ENCODE results near the gene SLC3A2.
"Not testable (repeated sequence)": the region's sequence is repeated elsewhere in the genome, so short reads cannot be mapped to it uniquely, and the experiment has no call there.

Gene SLC3A2

DNA sequence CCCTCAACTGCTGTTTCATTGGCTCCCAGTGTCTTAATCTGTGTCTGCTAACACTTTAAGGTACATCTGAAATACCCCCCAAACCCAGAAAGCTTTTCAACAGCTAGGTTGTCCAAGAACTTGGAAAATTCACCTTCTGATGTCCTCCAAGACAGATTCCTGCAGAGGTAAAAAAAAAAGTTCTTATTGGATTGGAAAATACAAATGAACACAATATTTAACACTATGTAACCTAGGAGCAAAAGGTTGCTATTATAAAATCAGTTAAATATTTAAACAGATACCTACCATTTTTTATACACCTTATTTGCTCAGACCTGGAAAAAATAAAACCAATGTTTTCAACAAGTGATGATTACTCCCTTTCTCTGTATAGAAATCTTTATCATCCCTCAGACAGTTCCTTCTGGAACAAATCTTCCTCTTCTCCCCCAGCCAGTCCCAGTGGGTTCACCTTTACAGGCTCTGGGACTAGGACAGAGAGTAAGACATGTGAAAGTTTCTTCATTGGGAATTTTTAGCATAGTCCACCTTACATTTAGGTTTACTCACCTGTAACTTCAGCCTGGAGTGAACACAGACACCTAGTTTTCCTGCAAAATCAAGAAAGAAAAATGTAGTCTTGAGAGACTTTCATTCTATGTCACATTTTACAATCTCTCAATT lies 28.0 kb upstream of the SLC3A2 start:
- DNase-seq (ENCODE audit: low read depth), result no peak

DNA sequence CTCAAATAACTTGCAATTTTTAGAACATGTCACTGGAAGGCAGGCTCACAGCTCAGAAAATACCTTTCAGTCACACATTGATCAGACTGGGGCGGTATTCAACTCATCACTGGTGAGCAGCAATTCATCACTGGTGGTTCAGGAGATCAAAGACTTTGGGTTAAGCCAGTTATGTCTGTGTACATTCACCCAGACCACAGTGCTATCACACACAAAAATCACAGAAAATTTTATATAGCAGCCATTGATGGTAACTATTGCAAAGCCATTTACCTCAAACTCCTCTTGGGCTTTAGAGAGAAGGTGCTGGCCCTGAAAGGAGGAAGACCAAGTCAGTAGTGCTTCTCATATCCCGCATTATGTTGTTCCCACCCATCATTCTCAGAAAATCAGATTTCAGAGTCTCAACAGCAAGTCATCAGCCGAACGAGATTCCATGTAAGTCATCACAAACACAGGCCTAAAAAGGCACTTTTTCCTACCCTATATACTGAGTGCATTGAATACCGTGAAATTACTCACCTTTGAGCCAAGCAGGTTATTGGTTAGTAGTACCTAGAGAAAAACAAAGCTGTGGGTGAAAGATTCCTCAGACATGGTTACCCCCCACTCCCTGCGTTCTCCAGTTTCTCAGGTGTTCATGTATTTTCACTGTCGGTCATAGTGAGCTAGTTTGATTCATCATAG lies 27.3 kb upstream of the SLC3A2 start:
- DNase-seq (ENCODE audit: low read depth), result no peak

DNA sequence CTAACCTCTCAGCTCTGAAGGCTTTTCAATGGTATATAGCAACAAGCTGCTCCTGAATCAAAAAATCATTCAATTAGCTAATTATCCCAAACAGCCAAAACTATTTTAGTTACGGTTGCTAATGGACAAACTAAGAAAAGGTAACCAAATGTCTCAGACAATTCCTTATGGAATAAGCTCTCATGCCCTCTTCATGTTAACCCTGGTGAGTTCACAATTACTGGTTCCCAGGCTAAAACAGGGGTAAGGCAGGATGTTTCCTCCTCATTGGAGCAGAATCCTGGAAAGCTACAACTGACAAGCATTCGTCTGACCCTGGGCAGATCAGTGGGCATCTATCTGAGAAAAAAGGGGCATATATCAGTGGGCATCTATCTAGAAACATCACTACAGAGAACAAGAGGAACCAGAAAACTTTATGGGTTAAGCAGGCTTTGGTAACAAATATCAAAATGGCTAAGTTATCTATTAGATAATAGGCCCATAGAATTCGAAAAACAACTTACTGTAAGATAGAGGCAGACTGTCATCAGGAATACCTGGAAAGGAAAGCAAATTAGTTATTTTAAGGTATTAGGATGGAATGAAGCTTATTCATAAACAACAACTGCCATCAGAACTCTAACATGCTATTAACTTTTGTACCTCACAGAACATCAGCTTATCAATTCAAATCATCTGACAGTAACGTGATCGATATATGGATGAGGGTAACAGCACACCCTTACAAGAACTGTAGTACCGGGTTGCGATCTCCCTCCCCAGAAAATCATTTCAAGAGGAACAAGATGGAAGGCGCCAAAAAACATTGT lies 26.5 kb upstream of the SLC3A2 start:
- DNase-seq (ENCODE audit: low read depth), result no peak

DNA sequence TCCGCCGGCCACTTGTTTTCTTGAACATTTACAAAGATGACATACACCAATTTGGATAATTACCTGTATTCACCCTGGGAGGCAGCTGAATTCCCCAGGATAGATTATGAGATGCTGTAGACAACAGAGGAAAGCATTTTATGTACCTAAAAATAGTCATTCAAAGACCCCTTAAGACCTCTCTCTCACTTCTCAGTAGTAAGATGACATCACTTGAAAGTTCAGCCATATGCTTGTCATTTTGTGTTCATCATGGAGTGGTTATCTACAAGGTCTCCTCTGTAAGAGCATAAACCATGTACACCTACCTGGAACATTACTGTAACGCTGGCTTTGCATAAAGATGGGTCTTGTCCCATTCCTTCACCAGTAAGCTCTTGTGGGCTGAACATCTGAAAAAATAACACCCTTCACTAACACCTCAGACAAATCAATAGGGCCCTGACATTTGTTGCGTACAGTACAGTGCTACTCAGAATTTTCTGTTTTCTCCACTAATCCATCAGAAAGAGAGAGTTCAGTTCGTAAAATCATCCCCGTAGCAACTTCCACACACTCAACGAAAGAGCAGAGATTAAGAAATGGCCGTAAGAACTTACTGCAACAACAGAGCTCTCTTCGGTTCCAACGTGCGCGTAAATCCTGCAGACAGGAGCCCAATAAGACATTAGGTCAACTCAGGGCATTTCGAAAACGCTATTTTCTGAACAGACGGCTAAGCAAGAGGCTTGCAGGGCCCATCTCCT lies 25.7 kb upstream of the SLC3A2 start:
- DNase-seq (ENCODE audit: low read depth), result no peak

DNA sequence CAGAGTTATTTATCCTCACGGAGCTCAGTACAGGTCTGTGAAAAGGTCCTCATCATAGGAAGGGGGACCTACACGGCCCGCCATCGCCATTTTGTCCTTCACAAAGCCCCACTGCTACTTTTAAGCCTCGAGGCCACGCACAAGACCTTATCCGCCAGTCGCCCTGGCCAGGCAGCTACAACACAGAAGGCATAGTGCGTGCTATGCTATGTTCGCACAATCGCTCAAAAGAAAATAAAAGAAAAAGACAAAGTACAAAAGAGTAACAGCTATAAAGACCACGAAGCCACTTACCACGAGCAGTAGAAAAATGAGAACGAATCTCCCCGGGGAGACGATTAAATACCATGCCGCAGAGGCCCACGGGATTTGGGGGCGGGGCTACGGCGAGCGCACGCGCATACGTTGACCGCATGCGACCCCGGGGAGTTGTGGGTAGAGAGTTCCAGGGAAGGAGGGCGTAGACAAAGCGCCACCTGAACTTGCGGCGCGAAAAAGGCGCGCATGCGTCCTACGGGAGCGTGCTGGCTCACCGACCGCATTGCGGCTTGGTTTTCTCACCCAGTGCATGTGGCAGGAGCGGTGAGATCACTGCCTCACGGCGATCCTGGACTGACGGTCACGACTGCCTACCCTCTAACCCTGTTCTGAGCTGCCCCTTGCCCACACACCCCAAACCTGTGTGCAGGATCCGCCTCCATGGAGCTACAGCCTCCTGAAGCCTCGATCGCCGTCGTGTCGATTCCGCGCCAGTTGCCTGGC lies 24.9 kb upstream of the SLC3A2 start:
- peak; percentile 98 for DNase-seq (ENCODE audit: low read depth)

DNA sequence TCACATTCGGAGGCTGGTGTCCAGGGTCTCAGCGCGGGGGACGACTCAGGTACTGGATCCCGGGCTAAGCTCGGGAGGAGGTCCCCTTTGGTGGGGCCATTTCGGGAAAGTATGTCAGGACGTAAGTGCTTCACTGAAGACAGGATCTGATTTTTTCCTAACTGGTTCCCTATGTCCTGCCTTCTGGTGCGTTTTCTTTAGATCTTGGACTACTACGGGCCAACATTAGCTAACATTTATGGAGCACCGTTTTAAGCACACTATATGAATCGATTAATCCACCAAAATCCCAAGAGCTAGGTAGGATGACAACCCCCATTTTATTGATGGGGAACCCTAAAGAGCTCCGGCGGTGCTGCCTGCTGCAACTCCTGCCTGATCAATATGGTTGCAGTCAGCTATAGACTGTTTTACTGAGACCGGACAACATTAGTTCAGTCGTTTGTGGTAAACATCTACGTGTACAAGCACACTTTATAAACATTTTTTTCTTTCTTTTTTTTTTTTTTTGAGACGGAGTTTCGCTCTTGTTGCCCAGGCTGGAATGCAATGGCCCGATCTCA lies 24.3 kb upstream of the SLC3A2 start:
- DNase-seq (ENCODE audit: low read depth), result no peak

DNA sequence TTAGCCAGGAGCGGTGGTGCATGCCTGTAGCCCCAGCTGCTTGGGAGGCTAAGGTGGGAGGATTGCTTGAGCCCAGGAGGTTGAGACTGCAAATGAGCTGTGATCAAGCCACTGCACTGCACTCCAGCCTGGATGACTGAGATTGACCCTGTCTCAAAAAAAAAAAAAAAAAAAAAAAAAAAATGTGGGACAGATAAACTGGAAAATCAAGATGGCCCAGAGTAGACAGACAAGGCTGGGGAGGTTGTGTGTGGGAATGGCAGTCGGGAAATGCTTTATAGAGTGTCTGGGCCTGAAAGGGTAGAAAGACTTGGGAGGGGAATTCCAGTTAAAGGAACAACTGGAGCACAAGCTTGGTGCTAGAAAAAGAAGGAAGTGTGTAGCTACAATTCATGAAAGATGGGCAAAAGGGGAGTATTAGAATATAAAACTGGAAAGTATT lies 23.1 kb upstream of the SLC3A2 start:
- no peak for DNase-seq (ENCODE audit: low read depth)

DNA sequence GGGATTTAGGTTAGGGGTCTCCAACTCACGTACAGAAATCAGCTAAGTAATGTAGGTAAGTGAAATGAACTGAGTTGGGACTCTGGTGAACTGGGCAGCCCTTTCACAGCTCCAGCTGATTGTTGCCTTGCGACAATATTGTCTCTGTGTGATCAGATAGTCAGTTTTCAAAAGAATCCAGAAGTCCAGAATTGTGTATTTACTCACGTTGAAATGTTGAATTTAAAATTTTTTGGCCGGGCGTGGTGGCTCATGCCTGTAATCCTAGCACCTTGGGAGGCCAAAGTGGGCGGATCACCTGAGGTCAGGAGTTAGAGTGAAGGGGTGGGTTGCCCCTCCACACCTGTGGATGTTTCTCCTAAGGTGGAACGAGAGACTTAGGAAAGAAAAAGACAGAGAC lies 22.5 kb upstream of the SLC3A2 start:
- DNase-seq (ENCODE audit: low read depth), result no peak

DNA sequence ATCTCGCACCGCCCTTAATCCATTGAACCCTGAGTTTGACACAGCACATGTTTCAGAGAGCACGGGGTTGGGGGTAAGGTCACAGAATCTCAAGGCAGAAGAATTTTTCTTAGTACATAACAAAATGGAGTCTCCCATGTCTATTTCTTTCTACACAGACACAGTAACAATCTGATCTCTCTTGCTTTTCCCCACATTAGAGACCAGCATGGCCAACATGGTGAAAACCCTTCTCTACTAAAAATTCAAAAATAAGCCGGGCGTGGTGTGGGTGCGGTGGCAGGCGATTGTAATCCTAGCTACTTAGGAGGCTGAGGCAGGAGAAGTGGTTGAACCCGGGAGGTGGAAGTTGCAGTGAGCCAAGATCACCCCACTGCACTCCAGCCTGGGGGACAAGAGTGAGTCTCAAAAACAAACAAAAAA lies 21.4 kb upstream of the SLC3A2 start:
- DNase-seq (ENCODE audit: low read depth), result not testable (repeated sequence)

DNA sequence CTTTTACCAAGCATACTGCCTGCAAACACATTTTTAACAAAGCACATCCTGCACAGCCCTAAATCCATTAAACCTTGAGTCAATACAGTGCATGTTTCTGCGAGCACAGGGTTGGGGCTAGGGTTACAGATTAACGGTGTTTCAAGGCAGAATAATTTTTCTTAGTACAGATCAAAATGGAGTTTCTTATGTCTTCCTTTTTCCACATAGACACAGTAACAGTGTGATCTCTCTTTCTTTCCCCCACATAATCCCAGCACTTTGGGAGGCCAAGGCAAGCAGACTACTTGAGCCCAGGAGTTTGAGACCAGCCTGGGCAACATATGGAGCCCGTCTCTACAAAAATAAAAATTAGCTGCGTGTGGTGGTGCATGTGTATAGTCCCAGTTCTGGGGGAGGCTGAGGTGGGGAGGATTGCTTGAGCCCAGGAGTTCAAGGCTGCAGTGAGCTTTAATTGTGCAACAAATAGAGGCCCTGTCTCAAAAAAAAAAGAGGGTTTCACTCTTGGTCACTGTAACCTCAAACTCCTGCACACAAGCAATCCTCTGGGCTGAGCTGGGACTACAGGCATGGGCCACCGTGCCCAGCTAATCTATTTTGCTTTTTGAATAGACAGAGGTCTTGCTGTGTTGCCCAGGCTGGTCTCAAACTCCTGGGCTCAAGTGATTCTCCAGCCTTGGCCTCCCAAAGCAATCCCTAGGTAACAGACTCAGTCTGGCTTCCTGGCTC lies 19.7 kb upstream of the SLC3A2 start:
- no peak for DNase-seq (ENCODE audit: low read depth)

DNA sequence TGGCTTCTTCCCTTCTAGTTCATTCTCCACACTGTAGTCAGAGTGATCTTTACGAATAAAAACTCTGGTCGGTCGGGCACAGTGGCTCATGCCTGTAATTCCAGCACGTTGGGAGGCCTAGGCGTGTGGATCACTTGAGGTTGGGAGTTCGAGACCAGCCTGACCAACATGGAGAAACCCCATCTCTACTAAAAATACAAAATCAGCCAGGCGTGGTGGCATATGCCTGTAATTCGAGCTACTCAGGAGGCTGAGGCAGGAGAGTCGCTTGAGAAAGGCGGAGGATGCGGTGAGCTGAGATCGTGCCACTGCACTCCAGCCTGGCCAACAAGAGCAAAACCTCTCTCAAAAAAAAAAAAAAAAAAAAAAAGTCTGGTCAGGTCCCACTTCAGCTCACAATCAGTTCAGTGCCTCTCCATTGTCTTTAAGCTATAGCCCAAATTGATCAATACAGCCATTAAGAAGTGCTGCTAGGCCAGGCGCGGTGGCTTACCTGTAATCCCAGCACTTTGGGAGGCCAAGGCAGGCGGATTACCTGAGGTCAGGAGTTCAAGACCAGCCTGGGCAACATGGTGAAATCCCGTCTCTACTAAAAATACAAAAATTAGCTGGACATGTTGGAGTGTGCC lies 19.0 kb upstream of the SLC3A2 start:
- DNase-seq (ENCODE audit: low read depth), result not testable (repeated sequence)

DNA sequence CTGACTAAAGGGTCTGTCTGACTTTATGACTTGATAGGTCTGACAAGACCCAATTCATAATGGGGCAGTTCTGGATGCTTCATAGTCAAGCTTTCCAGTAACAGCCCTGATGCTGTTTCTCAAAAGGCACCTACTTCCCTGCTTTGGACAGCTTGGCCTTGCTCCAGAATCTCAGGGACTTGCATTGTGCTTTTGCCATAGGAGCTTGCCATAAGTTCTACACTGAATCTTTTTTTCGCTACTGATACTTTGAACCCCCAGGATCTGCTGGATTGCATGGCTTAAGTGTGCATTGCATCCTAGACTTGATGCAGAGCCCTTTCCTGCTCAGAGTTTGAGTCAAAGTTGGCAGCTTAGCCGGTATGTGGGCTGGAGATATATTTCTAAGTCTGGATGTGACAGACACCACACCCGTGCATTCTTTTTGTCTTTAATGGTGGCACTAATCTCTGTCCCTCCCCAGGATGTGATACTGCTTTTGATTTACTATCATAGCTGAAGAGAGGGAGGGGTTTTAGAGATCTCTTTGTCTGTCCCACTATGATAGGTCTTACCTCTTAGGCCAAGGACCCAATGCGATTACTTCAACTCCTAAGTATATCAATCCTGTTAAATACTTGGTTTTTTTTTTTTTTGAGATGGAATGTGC lies 16.9 kb upstream of the SLC3A2 start:
- DNase-seq (ENCODE audit: low read depth), result no peak

DNA sequence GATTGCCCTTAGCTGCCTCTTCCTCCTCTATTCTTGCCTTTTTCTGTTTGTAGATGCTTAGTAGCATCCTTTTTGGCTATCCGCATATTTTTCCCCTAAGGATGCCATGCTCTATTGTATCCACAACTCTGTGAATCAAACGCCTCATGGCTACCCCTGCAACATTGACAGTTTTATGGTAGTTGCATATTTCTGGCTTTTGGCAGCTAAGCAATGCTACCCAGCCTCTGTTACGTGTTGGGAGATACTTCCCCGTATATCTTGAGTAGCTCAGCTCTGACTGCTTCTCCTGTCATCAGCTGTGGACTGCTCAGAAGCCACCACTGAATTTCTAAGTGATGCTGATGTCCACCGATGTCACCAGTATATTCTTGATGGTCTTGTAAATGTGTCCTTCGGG lies 15.1 kb upstream of the SLC3A2 start:
- no peak for DNase-seq (ENCODE audit: low read depth)

DNA sequence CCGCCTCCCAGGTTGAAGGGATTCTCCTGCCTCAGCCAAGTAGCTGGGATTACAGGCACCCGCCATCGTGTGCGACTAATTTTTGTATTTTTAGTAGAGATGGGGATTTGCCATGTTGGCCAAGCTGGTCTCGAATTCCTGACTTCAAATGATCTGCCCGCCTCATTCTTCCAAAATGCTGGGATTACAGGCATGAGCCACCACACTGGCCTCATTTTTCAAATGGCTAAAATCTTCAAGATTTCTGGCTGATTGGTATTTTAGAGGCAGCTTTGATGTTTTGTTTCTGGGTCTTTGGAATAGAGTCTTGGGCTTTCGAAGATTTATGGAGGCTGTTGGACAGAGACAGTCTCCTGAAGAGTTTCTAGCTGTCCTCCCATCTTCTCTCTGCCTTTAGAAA lies 5.8 kb upstream of the SLC3A2 start:
- DNase-seq (ENCODE audit: low read depth), result no peak

DNA sequence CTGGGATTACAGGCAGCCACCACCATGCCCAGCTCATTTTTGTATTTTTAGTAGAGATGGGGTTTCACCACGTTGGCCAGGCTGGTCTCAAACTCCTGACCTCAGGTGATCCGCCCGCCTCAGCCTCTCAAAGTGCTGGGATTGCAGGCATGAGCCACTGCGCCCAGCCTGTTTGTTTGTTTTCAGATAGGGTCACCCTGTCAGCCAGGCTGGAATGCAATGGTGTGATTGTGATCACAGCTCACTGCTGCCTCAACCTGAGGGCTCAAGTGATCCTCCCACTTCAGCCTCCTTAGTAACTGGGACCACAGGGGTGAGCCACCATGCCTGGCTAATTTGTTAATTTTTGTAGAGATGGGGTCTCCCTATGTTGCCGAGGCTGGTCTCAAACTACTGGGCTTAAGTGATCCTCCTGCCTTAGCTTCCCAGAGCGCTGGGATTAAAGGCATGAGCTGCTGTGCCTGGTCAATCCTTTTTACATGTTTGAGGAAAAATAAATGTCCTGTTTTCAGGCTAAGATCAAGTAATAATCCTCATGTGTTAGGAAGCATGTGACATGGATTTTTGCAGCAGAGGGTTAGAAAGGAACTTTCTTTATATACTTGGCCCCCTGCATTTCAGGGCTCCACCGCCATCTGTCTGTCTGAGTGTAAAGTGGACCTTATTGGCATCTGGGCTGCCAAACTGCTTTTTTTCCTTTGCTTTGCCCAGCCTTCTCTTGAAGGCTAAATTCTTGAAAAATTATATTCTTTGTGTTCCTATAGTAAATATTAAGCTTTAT lies 4.8 kb upstream of the SLC3A2 start:
- no peak for DNase-seq (ENCODE audit: low read depth)

DNA sequence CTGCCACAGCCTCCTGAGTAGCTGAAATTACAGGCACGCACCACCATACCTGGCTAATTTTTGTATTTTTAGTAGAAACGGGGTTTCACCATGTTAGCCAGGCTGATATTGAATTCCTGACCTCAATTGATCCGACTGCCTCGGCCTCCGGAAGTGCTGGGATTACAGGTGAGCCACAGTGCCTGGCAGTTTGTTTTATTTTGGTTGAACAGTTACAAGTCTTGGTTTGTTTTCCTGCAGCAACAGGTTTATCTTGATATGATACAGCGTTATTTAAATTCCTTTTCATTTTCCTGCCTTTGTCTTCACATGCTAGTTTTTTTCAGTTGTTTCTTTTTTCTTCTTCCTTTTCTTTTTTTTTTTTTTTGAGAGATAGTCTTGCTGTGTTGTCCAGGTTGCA lies 4.0 kb upstream of the SLC3A2 start:
- DNase-seq (ENCODE audit: low read depth), result no peak

DNA sequence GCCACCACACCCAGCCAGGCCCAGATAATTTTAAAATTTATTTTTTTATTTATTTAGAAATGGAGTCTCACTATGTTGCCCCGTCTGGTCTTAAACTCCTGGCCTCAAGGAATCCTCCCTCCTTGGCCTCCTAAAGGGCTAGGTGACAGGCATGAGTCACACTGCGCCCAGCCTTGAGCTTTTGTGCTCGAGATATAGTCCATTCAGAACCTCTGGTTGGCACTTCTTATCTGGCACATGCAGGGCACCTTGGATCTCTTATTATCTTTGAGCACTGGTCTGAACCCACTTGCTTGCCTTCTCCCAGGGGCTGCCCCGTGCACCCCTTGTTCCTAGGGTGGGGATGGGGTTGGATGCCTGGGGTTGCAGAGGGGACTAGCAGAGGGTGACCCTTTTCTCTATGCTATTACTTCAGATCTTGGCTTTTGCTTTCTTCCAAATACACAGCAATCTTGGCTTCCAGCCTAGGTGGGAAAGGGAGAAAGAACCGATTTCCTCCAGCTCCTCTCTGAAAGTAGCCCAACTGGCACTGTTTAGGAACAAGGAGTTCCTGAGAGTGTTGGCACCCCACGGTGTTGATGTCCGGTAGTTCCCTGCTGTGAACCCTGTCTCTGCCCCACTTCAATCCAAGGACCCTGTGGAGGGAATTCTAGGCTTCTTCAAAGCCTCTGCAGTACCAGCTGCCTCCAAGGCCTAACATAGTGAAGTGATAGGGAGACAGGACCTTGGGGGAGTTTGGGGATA lies 1.3 kb upstream of the SLC3A2 start:
- no peak for DNase-seq (ENCODE audit: low read depth)

DNA sequence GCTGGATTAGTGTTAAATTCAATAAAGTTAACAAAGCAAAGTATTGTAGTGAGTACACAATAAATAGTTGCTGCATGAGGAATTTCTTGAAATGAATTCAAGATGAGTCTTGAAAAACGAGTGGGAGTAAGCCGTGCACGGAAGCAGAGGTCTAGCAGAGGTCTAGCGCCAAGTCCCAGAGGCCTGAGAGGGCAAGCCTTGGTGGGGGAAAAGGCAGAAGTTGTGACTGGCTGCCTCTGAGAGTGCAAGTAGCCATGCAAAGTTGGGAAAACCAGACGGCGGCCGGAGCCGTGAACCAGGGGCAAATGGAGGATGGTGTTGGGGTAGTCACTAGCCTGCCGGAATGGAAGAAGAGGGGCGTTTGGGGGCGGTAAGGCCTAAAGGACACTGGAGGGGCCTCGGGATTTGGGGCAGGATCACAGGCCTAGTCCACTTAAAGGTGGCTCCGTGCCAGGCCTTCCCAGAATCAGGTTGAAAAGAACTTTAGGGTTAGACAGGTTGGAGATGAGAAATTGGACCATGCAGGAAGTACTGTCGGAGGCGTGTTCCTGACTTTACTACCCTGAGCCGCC lies 379 bp upstream of the SLC3A2 start:
- peak; percentile 19 for DNase-seq (ENCODE audit: low read depth)

Data from activated T-helper 9 cell treated with anti-CD3 and anti-CD28 coated beads, Interleukin-2, amount 50 U/mL, for 16 hours (primary cell).